NB4 (cell line): Measurements from ENCODE around the gene OAT.
A peak's percentile ranks its signal among the peaks of the same experiment; 100 is the strongest.

ENCODE experiments used
- DNase-seq: peaks from one replicate; pipeline ENCODE4 v3.0.0; 2010; ENCODE audit warnings: low read depth
- H3K4me3 ChIP-seq: one replicate; pipeline ENCODE4 v1.5.1; 2011; ENCODE audit warnings: mild to moderate bottlenecking, low read depth, low read length, moderate library complexity
- MYC ChIP-seq: IDR thresholded peaks from 2 replicates; pipeline ENCODE4 v1.6.1; 2011; ENCODE audit warnings: low read depth, low read length
- POLR2A ChIP-seq: IDR thresholded peaks from 2 replicates; pipeline ENCODE4 v1.6.1; 2011; ENCODE audit warnings: mild to moderate bottlenecking; ENCODE audit not compliant: insufficient read length; ENCODE audit errors: extremely low read depth
- TF ChIP-seq, protein P1 (sequence below): IDR thresholded peaks from 2 replicates; pipeline ENCODE4 v1.6.1; 2011; ENCODE audit warnings: low read depth, low read length
- TF ChIP-seq, protein P2 (sequence below): IDR thresholded peaks from one replicate; pipeline ENCODE4 v1.5.1; 2012; ENCODE audit warnings: low read depth, low read length

Gene OAT

DNA sequence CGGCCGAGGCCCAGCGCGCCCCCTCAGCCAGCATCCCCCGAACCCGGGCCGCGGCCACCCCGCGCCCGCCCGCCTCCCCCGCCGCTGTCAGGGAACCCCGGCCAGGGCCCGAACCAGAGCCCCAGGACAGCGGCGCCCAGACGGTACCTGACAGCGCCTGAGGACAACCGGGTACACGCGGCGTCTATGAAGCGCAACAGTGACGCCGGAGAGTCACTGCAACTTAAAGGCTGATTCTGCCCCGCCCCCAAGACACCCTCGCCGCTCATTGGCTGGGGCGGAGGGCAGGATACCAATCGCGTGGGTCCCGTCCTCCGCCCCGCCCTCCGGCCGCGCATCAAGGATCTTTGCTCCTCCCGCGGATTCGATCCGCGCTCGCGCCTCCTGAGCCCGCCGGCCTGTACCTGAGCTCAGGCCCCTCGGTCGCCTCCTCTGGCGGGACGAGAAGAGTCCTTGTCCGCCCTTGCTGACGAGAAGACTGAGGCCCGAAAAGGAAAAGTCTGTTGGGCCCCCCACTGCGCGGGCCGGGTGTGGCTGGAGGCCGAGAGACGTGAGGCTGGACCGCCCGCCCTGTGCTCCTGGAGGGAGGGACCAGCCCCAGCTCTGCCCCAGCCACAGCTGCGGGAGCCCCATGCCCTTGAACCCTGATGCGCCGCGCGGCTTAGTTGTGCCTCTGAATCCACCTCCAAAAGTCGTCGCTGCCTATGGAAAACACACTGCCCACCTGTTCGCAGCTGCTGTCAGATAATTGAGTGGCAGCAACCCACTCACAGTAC, at the start of gene OAT:
TSS of gene OAT (minus strand) at position 198 of the 776 bp plus-strand sequence. CDS start 6,752 bp downstream, outside the sequence.
- H3K4me3 ChIP-seq = peak within 1 kb of the TSS; percentile 16
- DNase-seq = peak; percentile 82
- TF ChIP-seq POLR2A (no peak), MYC (no peak)
- TF ChIP-seq, protein P1, sequence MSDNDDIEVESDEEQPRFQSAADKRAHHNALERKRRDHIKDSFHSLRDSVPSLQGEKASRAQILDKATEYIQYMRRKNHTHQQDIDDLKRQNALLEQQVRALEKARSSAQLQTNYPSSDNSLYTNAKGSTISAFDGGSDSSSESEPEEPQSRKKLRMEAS = no peak
- TF ChIP-seq, protein P2, sequence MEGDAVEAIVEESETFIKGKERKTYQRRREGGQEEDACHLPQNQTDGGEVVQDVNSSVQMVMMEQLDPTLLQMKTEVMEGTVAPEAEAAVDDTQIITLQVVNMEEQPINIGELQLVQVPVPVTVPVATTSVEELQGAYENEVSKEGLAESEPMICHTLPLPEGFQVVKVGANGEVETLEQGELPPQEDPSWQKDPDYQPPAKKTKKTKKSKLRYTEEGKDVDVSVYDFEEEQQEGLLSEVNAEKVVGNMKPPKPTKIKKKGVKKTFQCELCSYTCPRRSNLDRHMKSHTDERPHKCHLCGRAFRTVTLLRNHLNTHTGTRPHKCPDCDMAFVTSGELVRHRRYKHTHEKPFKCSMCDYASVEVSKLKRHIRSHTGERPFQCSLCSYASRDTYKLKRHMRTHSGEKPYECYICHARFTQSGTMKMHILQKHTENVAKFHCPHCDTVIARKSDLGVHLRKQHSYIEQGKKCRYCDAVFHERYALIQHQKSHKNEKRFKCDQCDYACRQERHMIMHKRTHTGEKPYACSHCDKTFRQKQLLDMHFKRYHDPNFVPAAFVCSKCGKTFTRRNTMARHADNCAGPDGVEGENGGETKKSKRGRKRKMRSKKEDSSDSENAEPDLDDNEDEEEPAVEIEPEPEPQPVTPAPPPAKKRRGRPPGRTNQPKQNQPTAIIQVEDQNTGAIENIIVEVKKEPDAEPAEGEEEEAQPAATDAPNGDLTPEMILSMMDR = no peak

DNA sequence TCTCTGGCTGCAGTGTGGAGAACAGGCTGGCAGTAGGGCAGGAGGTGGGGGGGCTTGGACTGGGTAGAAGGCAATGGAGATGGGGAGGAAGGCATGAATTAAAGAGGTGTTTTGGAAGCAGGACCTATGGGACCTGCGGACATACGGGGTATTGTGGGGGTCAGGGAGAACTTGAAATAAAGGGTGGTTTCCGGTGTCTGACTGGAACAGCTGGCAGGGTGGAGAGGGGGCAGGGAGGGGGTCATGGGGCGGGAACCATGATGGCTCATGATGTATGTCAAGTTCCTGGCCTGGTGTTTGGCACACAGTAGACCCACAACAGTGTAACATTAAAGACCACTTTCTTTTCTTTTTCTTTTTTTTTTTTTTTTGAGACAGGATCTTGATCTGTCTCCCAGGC, 48.4 kb upstream of the OAT start:
- TF ChIP-seq POLR2A = no peak
- TF ChIP-seq, protein P1 = no peak
- TF ChIP-seq, protein P2 = no peak
- TF ChIP-seq MYC = no peak

DNA sequence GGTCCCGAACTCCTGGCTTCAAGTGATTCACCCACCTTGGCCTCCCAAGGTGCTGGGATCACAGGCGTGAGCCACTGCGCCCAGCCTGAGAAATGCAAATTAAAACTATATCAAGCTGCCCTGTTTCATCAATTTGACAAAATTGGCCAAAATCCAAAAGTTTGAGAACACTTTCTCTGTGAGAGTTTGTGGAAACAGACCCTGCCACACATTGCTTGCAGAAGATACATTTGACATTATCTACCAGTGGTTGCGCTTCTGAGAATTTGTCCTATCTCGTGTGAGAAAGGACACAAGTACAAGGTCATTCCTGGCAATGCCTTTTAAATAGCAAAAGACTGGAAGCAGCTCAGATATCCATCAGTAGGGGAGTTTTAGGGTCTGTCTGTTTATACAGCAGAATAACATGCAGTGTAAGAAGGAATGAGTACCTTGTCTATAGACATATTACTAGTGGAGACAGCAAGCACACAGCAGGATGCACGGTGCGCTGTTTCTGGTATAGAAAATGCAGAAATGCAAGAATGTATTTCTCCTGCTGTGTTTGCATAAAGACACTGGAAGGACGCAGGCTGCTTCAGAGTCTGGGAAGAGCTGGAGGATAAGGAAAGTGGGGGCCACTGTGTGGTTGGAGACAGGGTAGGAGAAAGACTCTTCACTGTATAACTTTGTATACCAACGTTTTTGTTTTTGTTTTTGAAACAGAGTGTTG, 47.2 kb upstream of the OAT start:
- TF ChIP-seq, protein P1 = no peak
- TF ChIP-seq MYC (no peak), POLR2A (no peak)
- TF ChIP-seq, protein P2 = no peak
- no peak for DNase-seq
- no peak overlapping the region for H3K4me3 ChIP-seq

More for the DNA sequence above, 48.4 kb upstream of the OAT start:
- no peak for DNase-seq
- no peak overlapping the region for H3K4me3 ChIP-seq

DNA sequence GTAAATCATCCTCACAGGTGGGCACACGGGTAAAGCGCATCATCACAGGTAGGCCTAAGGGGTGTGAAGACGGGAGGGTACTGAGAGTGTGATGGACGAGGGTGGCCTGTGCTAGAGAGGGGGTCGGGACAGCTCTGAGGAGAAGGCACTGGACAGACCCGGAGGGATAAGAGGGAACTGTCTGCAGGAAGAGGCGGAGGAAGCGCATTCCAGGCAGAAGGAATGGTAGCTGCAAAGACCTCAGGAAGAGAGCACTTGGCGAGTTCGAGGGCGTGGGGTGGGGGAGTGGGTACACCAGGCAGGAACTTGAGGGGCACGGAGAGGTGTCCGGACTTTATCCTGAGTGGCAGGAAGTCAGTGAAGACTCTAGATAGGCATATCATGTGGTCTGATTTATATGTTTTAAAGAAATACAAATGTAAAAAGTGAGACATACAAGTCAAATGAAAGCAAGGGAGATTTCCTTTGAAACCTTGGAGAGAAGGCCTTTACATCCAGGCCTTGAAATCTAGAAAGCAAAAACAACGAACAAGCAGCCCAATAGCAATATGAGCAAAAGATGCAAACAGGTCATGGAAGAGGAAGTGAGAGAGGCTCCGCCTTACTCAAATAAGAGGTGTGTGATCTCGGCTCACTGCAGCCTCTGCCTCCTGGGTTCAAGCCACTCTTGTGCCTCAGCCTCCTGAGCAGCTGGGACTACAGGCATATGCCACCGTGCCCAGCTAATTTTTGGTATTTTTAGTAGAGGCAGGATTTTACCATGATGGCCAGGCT, 46.5 kb upstream of the OAT start:
- TF ChIP-seq MYC (no peak), POLR2A (no peak)
- TF ChIP-seq, protein P2 = no peak
- TF ChIP-seq, protein P1 = no peak
- no peak overlapping the region for H3K4me3 ChIP-seq
- peak; percentile 43 for DNase-seq
